ENCODE data around the gene TUNAR.

Gene TUNAR

DNA sequence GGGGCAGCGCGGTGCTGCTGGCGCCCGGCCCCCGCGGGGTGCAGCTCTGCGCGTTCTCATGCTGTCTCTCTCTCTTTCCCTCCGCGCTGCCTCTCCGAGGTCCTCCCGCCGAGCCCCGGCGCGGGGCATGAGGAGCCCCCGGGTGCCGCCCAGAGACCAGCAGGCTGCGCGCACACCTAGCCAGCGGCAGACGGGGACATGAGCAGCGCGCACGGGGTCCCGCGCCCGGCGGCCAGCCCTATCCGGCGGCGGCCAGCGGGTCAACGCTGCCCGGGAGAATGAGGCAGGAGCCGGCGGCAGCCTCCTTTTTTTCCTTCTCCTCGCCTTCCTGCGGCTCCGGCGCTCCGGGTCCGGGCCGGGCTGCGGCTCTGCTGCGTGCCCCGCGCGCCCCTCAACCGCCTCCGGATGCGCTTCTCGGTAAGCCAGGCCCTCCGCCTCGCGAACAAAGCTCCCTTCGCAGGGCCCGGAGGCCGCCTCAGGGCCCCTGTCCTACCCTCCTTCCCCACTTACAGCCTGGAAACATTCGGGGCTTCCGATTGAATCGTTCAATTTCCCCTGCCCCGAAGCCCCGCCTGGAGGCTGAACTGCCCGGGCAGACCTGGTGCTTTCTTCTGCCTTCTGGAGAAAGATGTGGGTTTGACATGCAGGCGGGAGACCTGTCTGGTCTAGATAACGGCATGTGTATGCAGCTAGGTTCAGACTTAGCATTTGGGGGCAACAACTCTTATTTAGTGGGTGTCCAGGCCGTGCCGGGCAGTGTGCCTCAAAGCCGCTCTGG is at the start of gene TUNAR:
TSS of gene TUNAR (plus strand) at position 72 of the 778 bp plus-strand sequence.
- DNase-seq (ENCODE audit: low read depth, low spot score), result peak; percentile 62

DNA sequence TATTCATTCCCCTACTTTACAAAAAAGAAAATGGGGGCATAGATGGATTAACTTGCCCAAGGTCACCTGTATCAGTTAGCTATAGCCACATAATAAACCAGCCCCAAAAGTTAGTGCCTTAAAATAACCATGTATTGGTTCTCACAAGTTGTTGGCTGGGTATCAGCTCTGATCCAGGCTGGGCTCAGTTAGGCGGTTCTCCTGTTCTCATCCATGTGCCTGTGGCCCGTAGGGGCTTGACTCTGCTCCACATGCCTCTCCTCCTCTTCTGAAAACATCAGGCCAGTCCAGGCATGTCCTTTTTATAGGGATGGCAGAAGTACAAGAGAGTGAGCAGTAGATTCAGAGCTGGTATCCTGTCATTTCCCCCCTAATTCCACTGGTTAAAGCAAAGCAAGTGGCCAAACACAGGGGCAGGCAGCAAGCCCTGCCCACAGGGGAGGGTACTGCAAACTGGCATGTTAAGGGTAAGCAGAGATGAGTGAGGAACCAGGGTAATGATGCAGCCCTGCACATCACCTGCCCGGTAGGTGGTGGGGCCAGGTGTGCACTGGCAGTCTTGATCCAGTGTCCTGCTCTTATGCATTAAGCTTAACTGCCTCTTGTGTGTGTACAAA is 47.9 kb upstream of the TUNAR start:
- no peak for DNase-seq (ENCODE audit: low read depth, low spot score)

GRCh38 chr14:95829321-95829720 is 47.3 kb upstream of the TUNAR start:
- DNase-seq (ENCODE audit: low read depth, low spot score), result no peak

GRCh38 chr14:95830386-95830785 is 46.2 kb upstream of the TUNAR start:
- no peak for DNase-seq (ENCODE audit: low read depth, low spot score)

DNA sequence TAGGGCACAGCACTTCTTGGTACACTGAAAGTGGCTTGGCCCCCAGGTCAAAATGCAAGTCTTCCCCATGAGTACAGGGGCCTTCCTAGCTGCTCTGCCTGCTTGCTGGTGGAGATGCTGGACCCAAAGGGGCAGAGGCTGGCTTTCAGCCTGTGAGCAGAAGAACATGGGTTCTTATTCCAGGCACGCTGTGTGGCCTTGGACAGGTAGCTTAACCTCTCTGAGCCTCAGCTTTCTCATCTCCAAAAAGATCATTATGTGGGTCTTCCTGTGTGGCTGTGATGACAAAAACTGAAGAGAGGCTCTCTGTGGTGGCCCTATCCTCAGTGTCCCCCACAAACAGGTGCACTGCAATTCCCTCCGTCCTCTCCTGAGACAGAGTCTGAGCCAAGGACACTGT is 45.6 kb upstream of the TUNAR start:
- no peak for DNase-seq (ENCODE audit: low read depth, low spot score)

DNA sequence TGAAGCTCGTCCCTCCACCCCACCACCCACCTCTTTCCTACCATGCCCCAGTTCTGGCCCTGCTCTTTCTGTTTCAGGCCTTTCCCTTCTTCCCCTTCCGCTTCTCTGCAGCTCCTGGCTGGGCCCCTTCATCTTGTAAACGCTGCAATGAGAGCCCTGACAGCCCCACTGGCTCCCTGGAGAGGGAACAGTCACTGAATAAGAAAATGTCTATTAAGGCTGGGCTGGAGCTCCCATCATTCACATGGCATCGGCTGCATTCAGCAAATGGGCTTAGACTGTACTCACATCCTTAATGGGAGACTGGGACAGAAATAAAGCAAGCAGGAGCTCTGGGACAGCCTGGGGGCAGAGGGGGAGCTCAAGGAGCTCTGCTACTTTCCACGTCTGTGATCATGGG is 45.2 kb upstream of the TUNAR start:
- DNase-seq (ENCODE audit: low read depth, low spot score), result no peak

GRCh38 chr14:95832012-95832411 is 44.6 kb upstream of the TUNAR start:
- DNase-seq (ENCODE audit: low read depth, low spot score), result peak; percentile 47

DNA sequence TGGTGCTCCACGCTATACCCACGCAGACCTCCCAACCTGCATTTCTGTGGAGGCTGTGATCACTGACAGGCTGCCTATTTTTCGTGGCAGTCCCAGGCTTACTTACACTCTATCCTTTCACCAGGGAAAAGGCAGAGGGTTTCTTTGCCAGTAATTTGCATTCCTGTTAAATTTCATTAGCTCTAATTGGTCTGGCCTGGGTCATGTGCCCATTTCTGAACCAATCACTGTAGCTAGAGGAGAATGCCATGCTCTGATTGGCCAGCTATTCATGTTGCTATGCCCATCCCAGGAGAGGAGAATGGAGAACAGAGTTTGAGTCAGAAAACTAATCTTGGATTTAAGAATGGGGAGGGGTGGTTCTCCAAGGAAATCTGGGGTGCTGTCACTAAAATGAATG is 43.2 kb upstream of the TUNAR start:
- no peak for DNase-seq (ENCODE audit: low read depth, low spot score)

DNA sequence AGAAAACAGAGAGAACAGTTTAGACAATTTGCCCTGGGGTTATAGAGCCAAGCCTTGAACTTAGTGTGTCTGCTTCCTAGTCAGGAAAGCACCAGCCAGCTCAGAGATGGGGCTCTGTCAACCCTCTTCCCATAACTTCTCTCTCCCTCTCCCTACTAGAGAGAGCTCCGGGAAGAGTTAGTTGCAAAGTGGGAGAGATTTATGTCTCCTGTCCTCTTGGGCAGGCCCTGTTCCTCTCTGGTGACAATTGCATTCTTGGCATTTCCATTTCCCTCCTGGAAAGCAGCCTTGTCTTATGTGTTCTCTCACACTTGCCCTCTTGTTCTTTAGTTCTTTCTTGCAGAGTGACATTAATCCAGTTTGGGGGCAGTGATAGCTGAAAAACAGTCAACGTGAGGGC is 42.1 kb upstream of the TUNAR start:
- DNase-seq (ENCODE audit: low read depth, low spot score), result no peak

DNA sequence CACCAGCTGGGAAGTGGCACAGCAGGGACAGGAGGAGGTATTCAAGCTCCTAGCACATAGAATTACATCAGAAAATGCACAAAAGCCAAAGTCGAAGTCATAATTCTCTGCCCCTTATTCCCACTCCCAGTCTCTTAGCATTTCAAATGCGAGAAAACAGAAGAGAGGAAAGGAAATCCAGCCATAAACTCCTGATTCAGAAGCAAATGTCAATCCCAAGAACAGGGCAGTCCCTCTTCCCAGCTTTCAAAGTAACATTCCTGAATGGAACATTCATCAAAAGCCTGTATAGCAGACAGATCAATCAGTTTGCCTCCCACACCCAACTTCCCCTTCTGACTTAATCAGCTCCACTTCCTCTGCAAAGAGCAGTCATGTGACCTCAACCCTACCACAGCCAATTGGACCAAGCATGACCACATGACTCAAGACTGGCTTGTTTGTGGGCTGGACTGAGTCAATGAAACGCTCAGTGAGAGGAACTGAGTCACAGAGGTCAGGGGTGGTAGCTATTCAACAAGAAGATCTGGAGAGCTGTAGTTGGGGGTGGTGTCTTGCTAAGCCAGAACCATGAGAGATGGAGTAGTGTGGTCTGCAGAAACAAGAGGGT is 41.4 kb upstream of the TUNAR start:
- DNase-seq (ENCODE audit: low read depth, low spot score), result no peak

- no peak for DNase-seq (ENCODE audit: low read depth, low spot score)
These were observed 37.8 kb upstream of the TUNAR start for GRCh38 chr14:95838862-95839261.

GRCh38 chr14:95840094-95840700 is 36.4 kb upstream of the TUNAR start:
- no peak for DNase-seq (ENCODE audit: low read depth, low spot score)

DNA sequence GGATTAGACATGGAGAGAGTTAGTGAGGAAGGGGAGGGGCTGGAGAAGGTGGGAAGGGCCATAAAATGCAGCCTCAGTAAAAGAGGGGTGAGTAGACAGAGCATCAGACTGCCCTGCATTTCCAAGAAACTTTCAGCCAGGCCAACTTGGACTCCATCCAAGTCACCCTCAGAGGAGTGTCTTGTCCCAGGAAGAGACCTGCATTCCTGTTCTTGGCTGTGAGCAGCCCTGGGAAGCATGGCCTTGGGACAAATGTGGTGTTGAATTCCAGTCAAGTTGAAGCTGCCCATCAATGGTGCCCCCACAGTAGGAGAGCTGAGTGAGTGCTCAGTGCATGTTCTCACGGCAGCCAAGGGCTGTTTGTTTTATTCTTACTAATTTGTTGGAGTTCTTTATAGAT is 35.0 kb upstream of the TUNAR start:
- DNase-seq (ENCODE audit: low read depth, low spot score), result no peak

DNA sequence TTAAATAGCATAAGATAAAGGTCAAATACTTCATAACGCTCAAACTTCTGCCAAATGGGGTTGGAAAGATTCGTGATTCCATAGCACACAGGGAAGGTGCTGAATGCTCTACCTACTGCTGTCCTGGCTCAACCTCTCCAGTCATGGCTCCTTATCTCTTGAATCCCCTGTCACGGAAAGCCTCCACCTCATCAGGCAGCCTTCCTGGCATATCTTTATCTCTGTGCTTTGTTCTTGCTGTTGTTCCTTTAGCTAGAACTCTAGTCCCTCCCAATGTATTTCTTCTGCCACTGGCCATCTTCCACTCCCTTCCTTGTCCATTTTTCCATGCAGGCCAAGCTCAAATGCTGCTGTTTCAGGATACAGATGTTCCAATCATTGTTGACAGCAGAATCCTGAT is 26.9 kb upstream of the TUNAR start:
- no peak for DNase-seq (ENCODE audit: low read depth, low spot score)

- DNase-seq (ENCODE audit: low read depth, low spot score), result no peak
These were observed 26.2 kb upstream of the TUNAR start for GRCh38 chr14:95850429-95850828.

- DNase-seq (ENCODE audit: low read depth, low spot score), result no peak
These were observed 21.0 kb upstream of the TUNAR start for GRCh38 chr14:95855606-95856005.

- no peak for DNase-seq (ENCODE audit: low read depth, low spot score)
These were observed 19.4 kb upstream of the TUNAR start for GRCh38 chr14:95857275-95857674.

GRCh38 chr14:95858893-95859292 is 17.7 kb upstream of the TUNAR start:
- DNase-seq (ENCODE audit: low read depth, low spot score), result no peak

GRCh38 chr14:95862243-95862642 is 14.4 kb upstream of the TUNAR start:
- no peak for DNase-seq (ENCODE audit: low read depth, low spot score)

GRCh38 chr14:95863295-95863694 is 13.3 kb upstream of the TUNAR start:
- DNase-seq (ENCODE audit: low read depth, low spot score), result no peak

DNA sequence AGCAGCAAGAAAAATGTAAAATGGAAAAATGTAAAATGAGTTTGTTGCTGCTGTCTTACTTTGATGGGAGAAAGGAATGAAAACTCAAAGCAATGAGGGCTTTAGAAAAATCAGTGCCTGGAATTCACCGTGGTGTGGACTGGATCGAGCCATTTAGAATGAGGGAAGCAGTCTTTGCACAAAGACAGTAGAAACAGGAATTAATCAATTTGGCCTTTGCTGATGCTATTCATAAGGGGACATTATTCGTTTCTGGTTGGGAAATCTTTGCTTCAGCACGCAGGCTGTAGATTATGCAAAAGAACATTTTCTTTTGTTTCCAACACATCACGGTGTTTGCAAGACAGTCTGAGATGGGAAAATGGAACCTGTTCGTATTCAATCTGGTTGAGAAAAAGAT is 6.9 kb upstream of the TUNAR start:
- no peak for DNase-seq (ENCODE audit: low read depth, low spot score)

DNA sequence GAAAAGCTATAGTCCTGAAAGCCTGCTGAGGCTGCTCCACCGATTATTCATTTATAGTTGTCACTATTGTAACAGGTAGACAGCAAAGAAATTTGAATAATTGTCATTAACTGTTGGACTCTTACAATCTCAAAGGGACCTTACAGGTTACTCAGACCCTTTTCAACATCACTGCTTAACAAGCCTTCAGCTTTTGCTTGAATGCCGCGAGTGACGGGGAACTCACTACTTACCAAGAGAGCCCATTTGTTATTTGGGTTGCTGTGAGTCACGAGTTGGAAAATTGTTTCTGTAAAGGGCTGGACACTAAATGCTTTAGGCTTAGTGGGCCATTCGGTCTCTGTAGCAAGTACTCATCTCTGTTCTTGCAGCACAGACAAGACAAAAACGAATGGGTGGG is 5.9 kb upstream of the TUNAR start:
- no peak for DNase-seq (ENCODE audit: low read depth, low spot score)

GRCh38 chr14:95871531-95871930 is 5.1 kb upstream of the TUNAR start:
- DNase-seq (ENCODE audit: low read depth, low spot score), result peak; percentile 31
